ENCODE results near the gene CATSPER1.

The CATSPER1 gene

DNA sequence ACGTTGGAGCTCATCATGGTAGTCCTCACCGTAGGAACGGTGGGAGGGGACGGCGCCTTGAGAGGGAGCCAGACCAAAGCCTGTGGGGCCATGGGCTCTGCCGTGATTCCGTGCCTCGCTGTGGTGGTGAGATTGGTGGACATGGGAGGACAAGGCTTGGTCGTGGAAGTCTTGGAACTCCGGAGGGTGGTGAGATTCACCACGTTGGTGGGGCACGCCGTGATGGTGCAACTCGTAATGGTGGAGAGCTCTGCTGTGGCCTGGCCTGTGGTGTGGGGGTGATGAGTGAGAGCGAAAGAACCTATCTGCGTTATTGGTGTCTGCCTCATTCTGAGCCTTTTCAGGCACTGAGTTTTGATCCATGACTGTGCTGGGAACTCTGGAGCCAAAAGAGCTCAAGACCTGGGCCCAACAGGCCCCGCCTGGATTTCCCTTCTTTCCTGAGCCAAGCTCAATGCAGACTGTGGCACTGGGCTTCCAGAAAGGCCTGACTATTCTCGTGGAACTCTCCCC is at the start of gene CATSPER1:
Gene CATSPER1 (minus strand): TSS at position 463 of the 513 bp plus-strand sequence. CDS start 100 bp downstream, at position 363.
- DNase-seq: no peak

DNA sequence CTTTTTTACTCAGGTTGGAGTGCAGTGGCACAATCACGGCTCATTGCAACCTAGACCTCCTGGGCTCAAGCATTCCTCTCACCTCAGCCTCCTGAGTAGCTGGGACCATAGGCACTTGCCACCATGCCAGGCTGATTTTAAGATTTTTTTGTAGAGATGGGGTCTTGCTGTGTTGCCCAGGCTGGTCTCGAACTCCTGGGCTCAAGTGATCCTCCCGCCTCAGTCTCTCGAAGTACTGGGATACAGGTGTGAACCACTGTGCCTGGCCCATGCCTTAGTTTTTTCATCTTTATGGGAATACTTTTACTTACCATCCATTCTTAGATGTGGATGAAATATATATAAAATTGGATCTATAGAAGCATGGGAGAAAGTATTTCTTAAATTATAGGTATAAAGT is 49.0 kb upstream of the CATSPER1 start:
- no peak for DNase-seq

DNA sequence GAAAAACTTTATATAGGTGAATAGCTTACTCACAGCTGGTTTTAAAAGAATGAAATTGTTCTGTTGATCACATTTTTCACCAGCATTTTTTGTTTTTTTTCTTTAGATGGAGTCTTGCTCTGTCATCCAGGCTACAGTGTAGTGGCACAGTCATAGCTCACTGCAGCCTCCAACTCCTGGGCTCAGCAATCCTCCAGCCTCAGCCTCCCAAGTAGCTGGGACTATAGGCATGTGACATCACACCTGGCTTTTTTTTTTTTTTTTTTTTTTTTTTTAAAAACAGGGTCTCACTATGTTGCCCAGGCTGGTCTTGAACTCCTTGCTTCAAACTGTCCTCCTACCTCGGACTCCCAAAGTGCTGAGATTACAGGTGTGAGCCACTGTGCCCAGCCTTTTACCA is 47.4 kb upstream of the CATSPER1 start:
- no peak for DNase-seq

- DNase-seq: no peak
These were observed 46.2 kb upstream of the CATSPER1 start for GRCh38 chr11:66072518-66072917.

GRCh38 chr11:66072081-66072480 is 45.8 kb upstream of the CATSPER1 start:
- no peak for DNase-seq

- peak; percentile 34 for DNase-seq
These were observed 45.1 kb upstream of the CATSPER1 start for GRCh38 chr11:66071381-66071801.

- DNase-seq: no peak
These were observed 44.5 kb upstream of the CATSPER1 start for GRCh38 chr11:66070604-66071380.

GRCh38 chr11:66069715-66070603 is 43.7 kb upstream of the CATSPER1 start, which contains the start of gene PACS1:
TSS of gene PACS1 (plus strand) at chr11:66070272. CDS start at chr11:66070487, 215 bp downstream.
- DNase-seq: peak; percentile 60

- peak; percentile 62 for DNase-seq
These were observed 42.8 kb upstream of the CATSPER1 start for GRCh38 chr11:66068923-66069714.

DNA sequence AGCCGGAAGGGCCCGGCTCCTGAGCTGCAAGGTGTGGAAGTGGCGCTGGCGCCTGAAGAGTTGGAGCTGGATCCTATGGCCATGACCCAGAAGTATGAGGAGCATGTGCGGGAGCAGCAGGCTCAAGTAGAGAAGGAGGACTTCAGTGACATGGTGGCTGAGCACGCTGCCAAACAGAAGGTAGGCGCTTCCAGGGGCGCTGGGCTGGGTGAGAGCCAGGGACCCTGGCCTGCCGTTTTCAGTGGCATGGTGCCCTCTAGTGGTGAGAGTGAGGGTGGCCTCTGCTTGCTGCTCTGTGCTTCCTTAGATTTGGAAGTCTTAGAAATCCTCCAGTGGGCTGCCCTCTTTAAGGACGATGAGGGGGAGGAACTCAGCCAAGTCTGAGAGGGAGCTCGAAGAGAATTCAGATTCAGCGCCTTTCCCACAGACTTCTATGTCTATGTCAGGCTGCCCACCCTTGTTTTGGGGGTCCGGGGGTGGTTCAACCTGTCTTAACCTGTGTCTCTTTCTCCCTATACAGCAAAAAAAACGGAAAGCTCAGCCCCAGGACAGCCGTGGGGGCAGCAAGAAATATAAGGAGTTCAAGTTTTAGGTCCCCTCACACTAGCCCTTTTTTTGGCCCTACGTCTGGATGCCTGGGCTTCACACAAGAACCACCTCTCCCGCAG is 42.0 kb upstream of the CATSPER1 start:
- peak; percentile 72 for DNase-seq

DNA sequence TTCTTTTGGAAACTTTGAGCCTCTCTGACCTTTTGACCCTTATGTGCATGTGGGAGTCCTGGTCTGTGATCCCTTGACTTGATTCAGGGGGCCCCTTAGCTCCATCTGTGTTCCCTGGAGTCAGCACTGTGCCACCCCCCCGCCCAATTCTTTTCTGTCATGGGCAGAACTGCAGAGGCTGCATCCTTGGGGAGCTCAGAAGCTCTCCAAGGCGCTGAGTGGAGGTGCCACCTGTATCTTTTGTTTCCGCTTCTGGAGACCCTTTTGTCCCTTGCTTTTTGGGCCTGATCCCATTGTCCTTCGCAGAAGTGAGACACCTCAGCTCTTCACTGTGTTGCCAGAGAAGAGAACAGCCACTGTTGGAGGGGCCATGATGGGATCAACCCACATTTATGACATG is 41.4 kb upstream of the CATSPER1 start:
- no peak for DNase-seq

GRCh38 chr11:66066751-66067150 is 40.5 kb upstream of the CATSPER1 start:
- DNase-seq: no peak

DNA sequence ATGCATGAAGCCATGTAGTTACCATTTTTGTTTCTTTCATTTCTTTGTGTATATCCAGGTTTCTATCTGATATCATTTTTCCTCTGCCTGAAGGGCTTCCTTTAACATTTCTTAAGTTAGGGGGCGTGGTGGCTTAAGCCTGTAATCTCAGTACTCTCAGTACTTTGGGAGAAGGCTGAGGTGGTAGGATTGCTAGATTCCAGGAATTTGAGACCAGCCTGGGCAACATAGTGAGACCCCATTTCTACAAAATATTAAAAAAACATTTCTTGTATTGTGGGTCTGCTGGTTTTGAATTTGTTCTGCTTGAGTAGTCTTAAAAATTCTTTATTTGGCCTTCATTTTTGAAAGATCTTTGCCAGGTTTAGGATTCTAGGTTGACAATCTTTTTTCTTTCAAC is 38.3 kb upstream of the CATSPER1 start:
- no peak for DNase-seq

DNA sequence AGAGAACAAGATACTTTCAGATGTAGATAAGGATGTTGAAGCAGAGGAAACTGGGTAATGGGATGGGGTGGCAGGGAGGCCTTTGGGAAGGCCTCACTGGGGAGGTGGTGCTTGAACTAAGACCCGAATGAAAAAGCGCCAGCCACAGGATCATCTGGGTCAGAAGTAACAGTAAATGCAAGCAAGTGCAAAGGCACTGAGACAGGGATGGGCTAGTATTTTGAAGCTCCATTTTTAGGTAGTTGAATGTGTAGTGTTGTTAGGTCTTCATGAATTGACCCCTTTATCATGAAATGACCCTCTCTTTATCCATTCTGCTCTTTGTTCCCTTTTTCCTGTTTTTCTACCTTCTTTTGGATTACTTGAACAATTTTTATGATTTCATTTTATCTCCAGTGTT is 37.6 kb upstream of the CATSPER1 start:
- no peak for DNase-seq

DNA sequence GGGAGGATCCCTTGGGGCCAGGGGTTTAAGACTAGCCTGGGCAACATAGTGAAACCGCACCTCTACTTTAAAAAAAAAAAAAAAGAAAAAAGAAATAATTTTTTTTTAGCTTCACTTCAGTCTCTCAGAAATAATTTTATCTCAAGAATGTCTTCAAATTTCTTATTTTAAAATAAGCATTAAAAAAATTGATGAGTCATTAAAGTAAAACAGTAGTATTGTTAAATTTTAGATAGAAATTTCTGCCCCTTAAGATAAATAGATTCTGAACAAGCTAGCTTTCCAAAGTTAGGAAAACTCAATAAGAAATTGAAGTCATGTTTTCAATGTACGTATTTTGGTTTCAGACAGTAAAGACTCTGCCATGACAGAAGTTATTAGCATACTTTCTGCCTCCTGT is 36.1 kb upstream of the CATSPER1 start:
- DNase-seq: no peak

- no peak for DNase-seq
These were observed 35.0 kb upstream of the CATSPER1 start for GRCh38 chr11:66061268-66061667.

GRCh38 chr11:66059966-66060680 is 33.8 kb upstream of the CATSPER1 start:
- no peak for DNase-seq

GRCh38 chr11:66056501-66056900 is 30.2 kb upstream of the CATSPER1 start:
- no peak for DNase-seq

DNA sequence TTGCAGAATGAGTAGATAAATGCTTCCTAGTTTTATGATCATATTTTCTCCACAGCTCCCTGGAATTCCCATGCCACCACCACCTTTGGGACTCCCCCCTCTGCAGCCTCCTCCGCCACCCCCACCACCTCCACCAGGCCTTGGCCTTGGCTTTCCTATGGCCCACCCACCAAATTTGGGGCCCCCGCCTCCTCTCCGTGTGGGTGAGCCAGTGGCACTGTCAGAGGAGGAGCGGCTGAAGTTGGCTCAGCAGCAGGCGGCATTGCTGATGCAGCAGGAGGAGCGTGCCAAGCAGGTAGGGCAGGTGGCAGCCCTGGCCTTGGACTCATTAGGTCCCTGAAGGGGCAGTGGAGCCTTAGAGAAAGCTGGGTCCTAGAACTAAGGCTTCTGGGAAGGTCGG is 28.7 kb upstream of the CATSPER1 start:
- DNase-seq: no peak

DNA sequence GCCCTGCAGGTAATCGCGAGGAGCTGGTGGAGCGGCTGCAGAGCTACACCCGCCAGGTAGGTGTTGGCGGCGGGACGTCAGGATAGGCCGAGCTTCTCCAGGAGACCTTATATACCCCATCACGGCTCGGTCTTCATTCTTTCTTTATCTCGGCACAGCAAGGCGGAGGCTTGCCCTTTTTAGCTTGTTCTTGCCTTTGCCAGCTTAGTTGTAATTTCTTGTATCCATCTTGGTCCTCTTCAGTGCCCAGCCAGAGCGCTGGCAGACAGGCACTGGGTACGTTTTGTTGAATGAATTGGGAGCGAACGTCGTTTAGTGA is 26.3 kb upstream of the CATSPER1 start:
- no peak for DNase-seq

DNA sequence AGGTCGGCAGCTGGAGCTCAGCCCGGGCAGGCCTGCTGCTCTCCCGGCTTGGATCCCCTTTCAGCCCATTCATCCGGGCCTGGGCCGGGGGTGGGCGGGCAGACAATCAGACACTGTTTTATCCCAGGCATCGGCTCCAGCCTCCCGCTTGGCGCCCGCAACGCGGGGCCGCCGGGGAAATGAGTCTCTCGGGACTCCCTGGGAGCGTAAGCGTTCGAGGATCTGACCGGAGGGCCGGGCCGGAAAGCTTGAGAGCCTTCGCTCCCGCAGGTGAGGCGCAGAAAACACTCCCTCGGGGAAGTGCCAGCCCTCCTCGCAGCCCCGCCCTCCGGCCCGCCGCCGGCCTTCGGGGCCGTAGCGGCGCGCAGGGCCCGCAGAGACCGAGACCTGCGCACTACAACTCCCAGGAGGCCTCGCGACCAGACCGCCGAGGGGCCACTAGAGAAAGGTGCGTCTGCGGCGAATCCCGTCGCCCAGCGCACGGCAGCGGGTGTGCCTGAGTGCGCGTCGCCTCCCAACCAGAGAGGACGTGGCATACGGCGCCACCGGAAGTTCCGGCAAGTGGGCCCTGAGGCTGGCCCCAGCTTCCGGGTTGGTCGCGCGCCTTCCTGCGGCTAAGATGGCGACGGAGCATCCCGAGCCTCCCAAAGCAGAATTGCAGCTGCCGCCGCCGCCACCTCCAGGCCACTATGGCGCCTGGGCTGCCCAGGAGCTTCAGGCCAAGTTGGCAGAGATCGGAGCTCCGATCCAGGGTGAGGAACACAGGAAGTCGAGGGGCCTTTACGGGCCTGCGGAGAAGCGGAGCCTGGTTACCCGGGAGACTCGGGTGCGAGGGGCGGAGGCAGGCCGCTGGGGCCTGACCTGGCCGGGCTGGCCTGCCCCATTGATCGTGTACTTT is 25.7 kb upstream of the CATSPER1 start, which contains the start of gene SF3B2:
Gene SF3B2 (plus strand): TSS at position 599 of the 898 bp plus-strand sequence. CDS start 21 bp downstream, at position 620.
- peak; percentile 98 for DNase-seq
